Right forelimb (tissue), 1 donor: ENCODE measurements around the gene TMEM141.

ENCODE experiments used
- DNase-seq: peaks from one replicate; pipeline ENCODE4 v3.0.0-alpha.2; 2018

TMEM141 gene

GRCh38 chr9:136790640-136791515 lies at the start of gene TMEM141:
TMEM141 (plus strand) TSS chr9:136791344; CDS start chr9:136791371, 27 bp downstream.
- peak; percentile 100 for DNase-seq

DNA sequence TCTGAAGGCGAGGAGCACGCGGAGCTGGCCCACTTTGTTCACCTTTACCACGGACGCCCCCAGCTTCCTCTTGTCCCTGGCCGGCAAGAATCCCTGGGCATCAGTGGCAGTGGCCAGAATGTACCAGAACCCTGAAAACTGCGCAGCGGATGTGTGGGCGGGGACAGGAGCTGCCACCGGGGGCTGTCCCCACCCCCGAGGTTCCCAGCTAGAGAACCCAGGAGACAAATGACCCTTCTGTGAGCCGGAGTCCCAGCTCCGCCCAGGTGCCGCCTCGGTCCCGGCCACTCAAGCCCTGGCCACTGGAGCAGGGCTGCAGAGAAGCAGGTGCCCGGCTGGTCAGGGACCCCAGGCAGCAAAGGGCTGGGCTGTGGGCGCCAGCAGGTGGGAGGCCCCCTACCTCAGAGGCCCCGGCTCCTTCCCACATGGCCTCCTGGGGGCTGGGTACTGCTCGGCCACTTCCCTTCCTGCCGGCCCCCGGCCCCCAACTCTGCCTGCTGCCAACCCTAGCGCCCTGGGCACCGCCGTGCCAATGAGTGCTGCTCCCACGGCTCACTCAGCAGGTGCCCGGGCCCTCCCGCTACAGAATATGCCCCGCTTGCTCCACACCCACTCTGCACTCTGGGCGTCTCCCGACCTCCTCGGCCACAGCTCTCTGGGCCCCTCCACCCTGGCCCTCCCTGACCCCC lies 49.1 kb upstream of the TMEM141 start:
- DNase-seq = no peak

- no peak for DNase-seq
Measured at GRCh38 chr9:136742591-136743391, 48.4 kb upstream of the TMEM141 start, which contains the start of gene LCN10. LCN10 (minus strand) TSS chr9:136742940; CDS start chr9:136742903, 37 bp downstream.

GRCh38 chr9:136743639-136744211 lies 47.4 kb upstream of the TMEM141 start:
- DNase-seq = no peak

DNA sequence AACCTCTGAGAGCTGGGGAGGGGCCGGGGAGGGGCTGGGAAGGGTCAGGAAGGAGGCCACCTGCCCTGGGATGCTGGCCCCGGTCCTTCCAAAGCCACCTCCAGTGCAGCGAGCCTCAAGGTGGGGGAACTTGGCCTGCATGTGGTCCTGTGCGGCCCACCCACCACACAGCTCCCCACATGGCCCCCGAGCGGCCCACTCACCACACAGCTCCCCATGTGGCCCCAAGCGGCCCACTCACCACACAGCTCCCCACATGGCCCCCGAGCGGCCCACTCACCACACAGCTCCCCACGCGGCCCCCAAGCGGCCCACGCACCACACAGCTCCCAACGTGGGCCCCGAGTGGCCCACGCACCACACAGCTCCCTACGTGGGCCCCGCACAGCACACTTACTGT lies 46.4 kb upstream of the TMEM141 start:
- DNase-seq = no peak

DNA sequence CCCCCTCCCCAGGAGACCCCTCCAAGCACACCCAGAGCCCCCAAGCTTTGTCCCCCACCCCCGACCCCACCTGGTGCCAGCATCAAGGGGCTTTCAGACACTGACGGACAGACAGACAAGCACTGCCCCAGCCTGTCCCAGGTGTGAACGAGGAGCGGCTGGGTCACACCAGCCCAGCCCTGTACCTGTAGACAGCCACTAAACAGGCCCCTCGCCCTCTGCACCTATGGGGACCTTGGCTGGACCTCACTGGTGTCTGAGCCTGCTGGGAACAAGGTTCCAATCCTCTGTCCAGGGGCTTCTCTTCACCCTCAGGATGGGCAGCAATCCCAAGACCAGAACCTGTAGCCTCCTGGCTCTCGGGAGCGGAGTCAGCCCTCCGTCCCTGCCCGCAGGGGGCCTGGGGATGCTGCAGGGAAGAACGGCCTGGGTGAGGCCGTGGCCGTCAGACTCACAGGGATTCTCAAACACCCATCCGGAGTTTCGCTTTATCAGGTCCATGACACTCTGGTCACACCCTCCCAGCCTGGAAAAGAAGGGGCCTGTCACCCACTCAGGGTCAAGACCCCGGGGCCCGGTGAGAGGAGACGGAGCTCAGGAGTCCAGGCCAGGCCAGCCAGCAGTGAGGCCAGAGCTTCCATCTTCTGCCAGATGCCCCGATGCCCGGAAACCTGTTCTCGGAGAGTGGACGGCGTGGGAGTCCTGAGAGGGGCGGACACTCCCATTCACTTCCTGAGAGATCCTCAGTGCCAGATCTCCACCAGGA lies 45.6 kb upstream of the TMEM141 start:
- peak; percentile 30 for DNase-seq

- DNase-seq = no peak
Measured at GRCh38 chr9:136746155-136746490, 45.0 kb upstream of the TMEM141 start.

- DNase-seq = peak; percentile 25
Measured at GRCh38 chr9:136746621-136747020, 44.5 kb upstream of the TMEM141 start.

- peak; percentile 30 for DNase-seq
Measured at GRCh38 chr9:136747161-136748060, 43.7 kb upstream of the TMEM141 start.

DNA sequence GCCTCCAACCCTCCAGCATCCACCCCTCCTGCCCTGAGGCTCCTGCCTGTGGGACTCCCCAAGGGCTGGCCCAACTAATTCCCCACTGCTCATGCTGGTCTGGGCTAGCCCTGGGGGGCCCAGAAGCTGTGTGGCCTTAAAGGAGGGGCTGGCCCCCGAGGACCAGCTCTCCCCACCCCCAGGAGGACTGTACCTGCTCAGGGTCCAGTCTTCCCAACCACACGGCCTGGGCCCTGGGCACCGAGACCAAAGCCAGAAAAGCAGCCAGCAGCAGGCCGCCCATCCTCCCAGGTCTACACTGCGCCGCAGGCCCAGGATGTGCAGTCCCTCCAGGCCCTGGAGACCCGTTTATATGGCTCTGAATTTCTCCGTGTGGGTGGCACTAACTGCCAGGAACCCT lies 42.9 kb upstream of the TMEM141 start, which contains the start of gene LCN6:
TSS of gene LCN6 (minus strand) at position 325 of the 400 bp plus-strand sequence. CDS start at position 283, 42 bp downstream.
- DNase-seq = no peak

- peak; percentile 29 for DNase-seq
Measured at GRCh38 chr9:136748666-136749611, 42.2 kb upstream of the TMEM141 start.

- DNase-seq = no peak
Measured at GRCh38 chr9:136750526-136750925, 40.6 kb upstream of the TMEM141 start.

DNA sequence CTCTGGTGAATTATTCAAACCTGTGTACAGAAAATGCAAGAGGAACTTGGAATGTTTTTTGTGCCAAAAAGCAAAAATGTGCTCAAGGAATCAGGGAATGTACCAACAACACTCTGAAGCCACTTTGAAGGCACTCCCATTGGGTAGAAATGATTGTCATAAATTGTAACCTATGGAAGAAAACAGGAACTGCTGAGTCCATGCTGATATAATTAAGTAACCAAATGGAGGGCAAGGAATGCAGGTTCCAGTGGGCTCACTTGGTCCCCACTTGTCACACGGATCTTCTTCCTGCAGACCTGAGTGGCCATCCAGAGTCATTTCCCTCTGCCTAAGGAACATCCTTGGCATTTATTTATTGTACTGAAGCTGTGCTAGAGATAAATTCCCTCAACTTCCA lies 39.9 kb upstream of the TMEM141 start:
- no peak for DNase-seq

DNA sequence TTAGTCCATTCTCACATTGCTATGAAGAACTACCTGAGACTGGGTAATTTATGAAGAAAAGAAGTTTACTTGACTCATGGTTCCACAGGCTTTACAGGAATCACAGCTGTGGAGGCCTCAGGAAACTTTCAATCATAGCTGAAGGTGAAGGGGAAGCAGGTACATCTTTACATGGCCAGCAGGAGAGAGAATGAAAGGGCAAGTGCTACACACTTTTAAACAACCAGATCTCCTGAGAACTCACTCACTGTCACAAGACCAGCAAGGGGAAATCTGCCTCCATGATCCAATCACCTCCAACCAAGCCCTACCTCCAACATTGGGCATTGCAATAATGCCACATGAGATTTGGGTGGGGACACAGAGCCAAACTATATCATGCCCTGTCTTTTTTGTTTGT lies 39.3 kb upstream of the TMEM141 start:
- no peak for DNase-seq

GRCh38 chr9:136753371-136754058 lies 37.6 kb upstream of the TMEM141 start:
- DNase-seq = no peak

DNA sequence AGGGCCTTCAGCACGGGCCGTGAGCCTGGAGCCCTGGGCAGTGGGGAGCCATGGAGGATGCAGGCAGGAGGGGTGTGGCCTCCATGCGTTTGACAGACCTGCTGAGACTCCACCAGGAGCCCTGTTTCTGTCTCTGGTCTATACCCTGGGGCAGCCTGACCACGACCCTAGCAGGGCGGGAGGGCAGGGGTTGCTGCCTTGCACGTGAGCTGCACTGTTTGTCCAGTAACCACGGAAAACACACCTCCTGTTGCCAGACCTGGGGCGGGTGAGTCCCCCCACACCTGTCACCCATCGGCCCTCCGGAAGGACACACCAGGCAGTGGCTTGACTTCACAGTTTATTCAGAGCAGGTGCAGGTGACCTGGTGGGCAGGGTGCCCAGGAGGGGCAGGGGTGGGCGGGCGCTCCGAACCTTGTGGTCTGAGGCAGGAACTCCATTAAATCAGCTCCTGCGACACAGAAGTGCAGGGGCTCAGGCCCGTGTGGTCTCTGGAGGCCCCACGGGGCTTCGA lies 37.0 kb upstream of the TMEM141 start:
- DNase-seq = no peak

DNA sequence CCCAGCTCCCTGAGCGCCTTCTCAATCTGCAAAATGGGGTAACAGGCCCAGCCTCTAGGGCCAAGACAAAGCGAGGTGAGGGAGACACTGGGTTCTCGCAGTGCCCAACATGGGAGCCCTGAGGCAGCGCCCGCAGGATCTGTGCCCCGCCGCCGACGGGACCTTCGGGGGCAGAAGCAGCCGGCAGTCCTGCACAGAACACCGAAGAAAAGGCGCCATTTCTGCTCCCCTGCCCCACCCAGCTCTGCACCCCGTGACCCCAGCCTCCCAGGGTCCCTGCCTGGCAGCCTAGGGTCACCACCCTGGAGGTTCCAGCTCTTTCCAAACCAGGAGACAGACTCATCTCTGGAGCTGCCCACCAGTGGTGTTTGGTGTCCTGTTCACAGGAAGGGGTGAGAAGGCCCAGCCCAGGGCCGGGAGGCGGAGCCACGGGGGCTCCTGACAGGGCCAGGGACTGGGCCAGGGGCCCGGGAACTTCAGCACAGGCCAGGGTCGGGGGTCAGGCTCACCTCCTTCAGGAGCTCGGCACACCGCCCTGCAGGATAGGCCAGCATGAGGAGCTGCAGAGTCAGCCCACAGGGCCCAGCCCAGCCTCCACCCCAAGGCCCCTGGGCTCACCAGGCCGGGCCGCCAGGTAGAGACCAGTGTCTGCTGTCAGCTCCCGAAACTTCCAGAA lies 36.4 kb upstream of the TMEM141 start:
- no peak for DNase-seq
